NCI-H2081 treated with DMSO at 0.1 percent for 48 hours (cell line): ENCODE measurements around the gene CMTR1.
"Not testable (repeated sequence)": the region's sequence is repeated elsewhere in the genome, so short reads cannot be mapped to it uniquely, and the experiment has no call there.

Experiments used
- DNase-seq: peaks from one replicate; lab custom pipeline; 2025; lab: John Stamatoyannopoulos, UW

Gene CMTR1

GRCh38 chr6:37433657-37434271 lies 743 bp downstream of the CMTR1 start:
- DNase-seq: no peak

GRCh38 chr6:37435373-37435772 lies 2.4 kb downstream of the CMTR1 start:
- no peak for DNase-seq

GRCh38 chr6:37435816-37436215 lies 2.8 kb downstream of the CMTR1 start:
- DNase-seq: no peak

- DNase-seq: no peak
Measured at GRCh38 chr6:37438930-37439329, 5.9 kb downstream of the CMTR1 start.

GRCh38 chr6:37441651-37442050 lies 8.6 kb downstream of the CMTR1 start:
- DNase-seq: no peak

- DNase-seq: no peak
Measured at GRCh38 chr6:37442416-37443215, 9.6 kb downstream of the CMTR1 start.

DNA sequence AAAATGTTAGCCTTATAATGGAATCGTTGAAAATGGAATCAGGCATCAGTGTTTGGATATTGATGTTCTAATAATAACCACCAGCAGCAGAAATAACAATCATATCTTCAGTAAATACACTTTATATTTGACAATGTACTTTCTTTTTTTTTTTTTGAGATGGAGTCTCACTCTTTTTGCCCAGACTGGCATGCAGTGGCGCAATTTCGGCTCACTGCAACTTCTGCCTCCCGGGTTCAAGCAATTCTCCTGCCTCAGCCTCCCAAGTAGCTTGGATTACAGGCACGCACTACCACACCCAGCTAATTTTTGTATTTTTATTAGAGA lies 10.2 kb downstream of the CMTR1 start:
- DNase-seq: not testable (repeated sequence)

- DNase-seq: no peak
Measured at GRCh38 chr6:37449984-37450383, 17.0 kb downstream of the CMTR1 start.

DNA sequence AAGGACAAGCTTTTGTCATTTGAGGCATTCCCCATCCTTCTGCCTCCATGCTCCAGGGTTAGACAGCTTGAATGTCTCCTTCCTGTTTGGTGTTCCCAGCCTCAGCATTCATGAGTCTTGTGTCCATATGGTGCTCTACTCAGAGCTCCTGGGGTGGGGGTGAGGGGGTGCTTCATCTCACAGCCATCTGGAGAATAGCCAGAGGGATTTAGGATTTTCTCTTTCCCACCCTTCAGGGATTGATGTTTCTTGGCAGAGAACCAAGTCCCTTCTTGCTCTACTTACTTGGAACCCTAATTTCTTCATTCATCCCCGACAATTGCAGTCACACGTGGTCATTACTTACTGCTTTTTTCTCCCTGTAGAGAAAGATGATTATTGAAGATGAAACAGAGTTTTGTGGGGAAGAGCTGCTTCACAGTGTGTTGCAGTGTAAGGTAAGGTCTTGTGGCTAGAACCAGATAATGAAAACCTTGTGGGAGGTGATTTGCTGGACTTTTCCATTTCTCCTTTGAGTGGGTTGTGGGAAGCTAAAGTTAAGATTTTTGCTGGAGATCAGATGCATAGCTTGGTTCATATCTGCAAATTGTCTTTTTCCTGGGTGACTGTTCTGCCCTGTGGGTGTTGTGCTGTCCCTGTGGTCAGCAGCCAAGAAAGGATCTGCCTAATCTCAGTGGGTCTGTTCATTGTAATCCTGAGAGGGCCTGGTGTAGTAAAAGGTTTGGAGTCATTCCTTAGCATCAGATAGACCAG lies 18.6 kb downstream of the CMTR1 start:
- no peak for DNase-seq

DNA sequence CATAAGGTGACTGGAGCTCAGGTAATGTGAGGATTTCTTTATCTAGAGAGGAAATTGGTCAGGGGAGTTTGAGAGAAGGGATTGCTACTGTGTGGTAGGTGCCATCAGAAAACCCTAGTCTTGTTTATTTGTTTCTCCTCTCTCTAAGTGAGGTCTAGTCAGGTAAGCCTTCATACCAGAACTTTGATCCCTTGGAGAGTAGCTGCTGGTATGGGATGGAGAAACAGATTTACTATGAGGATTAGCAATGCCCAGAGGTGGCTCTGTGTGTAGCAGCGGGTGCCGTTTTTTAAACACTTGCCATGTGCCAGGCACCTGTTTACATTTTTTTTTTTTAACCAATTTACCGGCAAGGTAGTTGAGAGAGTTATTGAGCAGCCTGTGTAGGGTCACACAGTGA lies 19.5 kb downstream of the CMTR1 start:
- no peak for DNase-seq

DNA sequence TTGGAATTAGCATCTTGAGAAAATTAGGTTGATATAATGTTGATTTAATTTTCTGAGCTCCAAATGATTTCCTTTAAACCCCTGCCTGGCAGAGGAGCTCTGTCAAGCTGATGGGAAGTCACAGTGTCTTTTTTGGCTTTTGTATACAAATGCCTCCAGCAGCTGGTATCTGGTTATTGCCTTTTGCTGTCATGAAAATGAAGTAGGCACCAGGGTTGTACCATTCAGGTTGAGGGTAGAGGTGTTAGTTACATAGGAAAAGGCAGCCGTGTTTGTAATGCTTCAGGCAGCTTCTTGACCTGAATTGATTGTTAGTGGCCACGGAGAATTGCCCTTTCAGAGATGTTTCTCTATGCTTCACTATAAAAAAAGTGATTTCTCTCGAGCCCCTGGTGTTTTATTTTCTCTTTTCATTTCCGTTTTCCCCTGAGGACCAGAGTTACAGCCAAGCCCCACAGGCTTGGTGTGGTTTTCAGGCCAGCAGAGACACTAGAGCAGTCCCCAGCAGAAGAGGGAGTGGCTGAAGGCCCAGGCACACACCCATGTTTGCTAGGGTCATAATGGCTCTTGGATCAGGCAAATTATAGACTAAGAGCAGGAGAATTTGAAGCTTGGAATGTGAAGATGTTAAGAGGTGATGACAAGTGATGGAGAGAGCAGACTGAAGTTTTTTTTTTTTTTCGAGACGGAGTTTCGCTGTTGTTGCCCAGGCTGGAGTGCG lies 21.6 kb downstream of the CMTR1 start:
- no peak for DNase-seq

DNA sequence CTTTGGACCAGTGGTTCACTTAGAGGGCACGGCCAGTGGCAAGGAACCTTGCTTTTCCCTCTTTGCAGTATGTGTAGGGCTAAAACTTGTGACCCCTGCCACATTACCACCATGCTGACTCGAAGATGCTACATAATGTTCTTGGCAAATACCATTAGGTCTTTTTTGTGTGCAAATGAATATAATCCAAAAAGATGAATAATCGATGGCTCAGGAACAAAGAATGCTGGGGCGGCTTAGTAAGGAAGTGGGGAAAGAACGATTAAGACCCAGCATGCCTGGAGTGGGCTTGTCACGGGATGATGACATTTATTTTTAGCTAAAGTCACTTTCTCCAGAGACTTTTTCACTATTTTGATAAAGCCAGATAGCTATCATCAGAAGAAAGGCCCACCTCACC lies 23.1 kb downstream of the CMTR1 start:
- no peak for DNase-seq

GRCh38 chr6:37456816-37457560 lies 24.0 kb downstream of the CMTR1 start:
- no peak for DNase-seq

- DNase-seq: no peak
Measured at GRCh38 chr6:37459981-37460800, 27.2 kb downstream of the CMTR1 start.

DNA sequence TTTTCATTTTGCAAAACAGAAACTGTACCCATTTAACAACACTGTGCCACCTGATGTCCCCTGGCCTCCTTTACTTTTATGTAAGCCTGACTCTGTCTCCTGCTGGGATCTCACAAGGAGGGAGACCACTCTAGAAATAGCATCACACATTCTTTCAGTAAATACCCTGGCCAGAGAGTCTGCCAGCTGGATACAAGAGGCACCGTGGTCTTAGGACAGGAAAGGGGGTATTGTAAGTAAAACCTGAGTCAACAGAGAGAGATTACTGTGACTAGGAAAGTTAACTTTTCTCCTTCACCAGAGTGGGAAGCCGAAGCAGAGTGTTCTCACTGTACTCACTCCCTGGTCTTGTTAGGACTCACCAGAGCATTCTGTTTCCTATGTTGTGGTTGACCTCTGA lies 27.8 kb downstream of the CMTR1 start:
- DNase-seq: no peak

DNA sequence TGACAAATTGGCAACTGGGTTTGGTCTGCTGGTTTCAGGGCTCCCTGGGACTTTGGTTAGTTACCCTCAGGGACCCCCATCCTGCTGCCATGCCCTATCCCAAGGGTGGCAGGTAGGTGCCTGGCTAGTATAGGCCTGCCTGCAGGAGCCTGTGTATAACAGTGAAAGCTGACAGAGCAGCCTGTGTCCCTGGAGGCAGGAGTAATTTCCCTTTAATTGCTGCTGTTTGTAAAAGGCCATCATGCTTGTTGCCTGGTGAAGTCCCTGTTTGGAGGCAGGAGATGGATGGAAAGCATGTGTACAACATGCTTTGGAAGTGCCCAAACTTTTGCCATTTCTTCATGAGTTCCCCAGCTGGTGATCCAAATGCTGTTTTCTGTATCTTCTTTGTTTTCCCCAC lies 30.1 kb downstream of the CMTR1 start:
- no peak for DNase-seq

DNA sequence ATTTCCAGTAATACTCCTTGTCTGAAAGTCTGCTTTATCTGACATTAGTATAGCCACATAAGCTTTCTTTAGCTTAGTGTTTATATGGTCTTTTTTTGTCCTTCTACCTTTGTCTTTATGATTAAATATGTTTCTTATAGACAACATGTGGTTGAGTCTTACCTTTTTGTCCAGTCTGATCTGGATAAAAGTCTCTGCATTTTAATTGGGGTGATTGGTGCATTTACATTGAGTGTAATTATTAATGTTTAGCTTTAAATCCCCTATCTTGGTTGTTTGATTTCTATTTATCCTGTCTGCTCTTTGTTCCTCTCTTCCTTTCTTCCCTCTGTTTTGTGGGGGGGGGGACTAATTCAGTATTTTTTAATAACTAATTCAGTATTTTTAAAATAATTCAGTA lies 34.7 kb downstream of the CMTR1 start:
- DNase-seq: no peak

- DNase-seq: no peak
Measured at GRCh38 chr6:37473364-37474095, 40.5 kb downstream of the CMTR1 start.

DNA sequence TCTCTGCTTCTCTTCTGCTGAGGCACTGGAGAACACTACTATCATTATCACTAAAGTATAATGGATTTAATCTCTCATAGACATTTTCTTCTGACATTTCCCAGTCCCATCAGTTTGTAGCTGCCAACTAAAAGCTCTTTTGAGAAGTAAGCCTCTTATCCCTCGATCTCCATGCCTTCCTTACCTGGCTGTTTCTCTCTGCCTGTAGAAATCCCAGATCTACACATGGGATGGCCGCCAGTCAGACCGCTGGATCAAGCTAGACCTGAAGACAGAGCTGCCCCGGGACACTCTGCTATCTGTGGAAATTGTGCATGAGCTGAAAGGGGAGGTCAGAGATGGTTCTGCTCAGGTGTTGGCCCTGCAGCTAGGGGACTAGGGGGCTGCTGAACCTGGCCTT lies 41.3 kb downstream of the CMTR1 start:
- no peak for DNase-seq

- DNase-seq: no peak
Measured at GRCh38 chr6:37477191-37477590, 44.2 kb downstream of the CMTR1 start.
